GM21447 (cell line): ENCODE data around the gene RPS26.
"Not testable (repeated sequence)": the region's sequence is repeated elsewhere in the genome, so short reads cannot be mapped to it uniquely, and the experiment has no call there.

Experiments
- ATAC-seq: cut with Tn5 transposase; IDR thresholded peaks from one replicate; pipeline ENCODE4 v1.9.1; 2021; ENCODE audit not compliant: unreplicated experiment

RPS26 gene

GRCh38 chr12:56020423-56021184 lies 21.1 kb upstream of the RPS26 start, which contains the start of gene IKZF4:
TSS of gene IKZF4 (plus strand) at chr12:56021043. CDS start at chr12:56021494, 451 bp downstream.
- no peak for ATAC-seq

DNA sequence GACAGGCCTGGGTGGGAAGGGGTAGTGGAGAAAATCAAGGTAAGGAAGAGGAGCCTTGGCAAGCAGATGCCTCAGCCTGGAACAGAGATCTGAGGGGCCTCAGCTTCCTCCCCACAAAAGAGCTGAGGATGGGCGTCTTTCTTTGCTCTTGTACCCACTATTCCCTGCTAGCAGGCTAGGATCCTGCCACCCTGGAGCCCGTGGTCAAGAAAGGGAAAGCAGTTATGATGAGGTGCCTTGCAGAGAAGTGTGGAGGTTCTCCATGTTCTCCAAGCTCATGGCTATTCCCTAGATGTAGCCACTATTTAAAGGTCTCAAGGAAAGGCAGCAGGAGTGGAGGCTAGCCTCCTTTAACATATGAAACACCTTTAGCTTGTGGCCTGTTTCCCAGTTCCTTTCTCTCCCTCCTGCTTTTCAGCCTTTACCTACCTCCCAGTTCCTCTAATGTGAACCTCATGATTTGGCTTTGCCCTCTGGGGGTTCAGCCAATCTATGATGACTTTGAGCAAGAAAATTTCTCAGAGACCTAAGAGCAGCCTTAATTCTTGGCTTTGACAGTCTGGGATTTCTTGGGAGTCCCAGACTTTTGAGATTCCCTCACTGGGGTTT lies 19.7 kb upstream of the RPS26 start:
- ATAC-seq: no peak

GRCh38 chr12:56028511-56029165 lies 13.1 kb upstream of the RPS26 start:
- ATAC-seq: no peak

DNA sequence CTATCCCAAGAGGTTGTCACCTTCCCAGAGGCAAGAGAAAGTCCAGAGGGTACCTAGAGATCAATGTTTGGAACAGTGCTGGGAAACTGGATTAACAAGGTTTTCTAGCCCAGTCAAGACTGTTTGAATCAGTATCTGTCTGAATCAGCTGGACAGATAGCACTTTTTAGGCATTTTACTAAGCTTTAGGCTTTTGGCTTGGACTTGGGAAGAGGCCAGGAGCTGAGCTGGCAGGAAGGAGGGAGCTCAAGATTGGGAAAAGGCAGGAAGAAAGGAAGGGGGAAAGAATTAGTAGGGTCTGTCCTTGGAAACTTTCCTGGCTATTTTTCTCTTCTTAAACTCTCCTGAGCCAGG lies 12.6 kb upstream of the RPS26 start:
- ATAC-seq: no peak

- no peak for ATAC-seq
Observed at GRCh38 chr12:56029666-56030293, 11.9 kb upstream of the RPS26 start.

DNA sequence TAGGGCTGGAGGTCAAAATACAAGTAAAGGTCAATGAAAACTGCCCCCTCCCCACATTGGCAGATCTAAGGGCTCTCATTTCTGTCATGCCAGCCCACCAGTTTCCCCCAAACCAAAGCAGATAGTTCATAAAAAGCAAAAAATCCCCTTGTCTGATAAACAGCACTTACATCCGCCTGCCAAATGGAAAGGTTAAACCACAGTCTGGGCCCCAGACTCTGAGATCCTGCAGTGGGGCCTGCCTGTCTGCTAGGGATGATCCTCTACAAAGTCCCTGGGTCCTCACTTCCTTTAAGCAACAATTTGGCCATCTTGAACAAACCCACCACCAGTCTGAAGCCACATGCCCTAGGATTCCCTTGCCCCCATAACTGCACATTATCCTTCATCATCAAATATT lies 9.7 kb upstream of the RPS26 start:
- no peak for ATAC-seq

DNA sequence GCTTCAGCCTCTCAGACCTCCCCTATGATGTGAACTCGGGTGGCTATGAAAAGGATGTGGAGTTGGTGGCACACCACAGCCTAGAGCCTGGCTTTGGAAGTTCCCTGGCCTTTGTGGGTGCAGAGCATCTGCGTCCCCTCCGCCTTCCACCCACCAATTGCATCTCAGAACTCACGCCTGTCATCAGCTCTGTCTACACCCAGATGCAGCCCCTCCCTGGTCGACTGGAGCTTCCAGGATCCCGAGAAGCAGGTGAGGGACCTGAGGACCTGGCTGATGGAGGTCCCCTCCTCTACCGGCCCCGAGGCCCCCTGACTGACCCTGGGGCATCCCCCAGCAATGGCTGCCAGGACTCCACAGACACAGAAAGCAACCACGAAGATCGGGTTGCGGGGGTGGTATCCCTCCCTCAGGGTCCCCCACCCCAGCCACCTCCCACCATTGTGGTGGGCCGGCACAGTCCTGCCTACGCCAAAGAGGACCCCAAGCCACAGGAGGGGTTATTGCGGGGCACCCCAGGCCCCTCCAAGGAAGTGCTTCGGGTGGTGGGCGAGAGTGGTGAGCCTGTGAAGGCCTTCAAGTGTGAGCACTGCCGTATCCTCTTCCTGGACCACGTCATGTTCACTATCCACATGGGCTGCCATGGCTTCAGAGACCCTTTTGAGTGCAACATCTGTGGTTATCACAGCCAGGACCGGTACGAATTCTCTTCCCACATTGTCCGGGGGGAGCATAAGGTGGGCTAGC lies 7.0 kb upstream of the RPS26 start:
- no peak for ATAC-seq

- no peak for ATAC-seq
Observed at GRCh38 chr12:56037161-56037560, 4.6 kb upstream of the RPS26 start.

- no peak for ATAC-seq
Observed at GRCh38 chr12:56038022-56038655, 3.6 kb upstream of the RPS26 start.

DNA sequence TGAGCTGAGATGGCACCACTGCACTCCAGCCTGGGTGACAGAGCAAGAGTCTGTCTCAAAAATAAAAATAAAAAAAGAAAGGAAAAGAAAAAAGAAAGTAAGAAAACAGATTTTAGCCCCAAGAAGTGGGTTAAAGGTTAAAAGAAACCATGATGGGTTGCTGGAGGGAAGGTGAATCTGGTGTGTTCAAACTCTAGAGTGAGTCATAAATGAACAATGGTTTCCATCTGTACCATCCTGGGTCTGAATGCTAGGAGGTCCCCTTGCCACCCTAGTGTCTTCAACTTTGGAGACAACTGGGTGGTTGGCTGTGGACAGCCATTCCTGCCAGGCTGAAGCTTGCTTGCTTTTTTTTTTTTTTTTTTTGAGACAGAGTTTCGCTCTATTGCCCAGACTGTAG lies 1.6 kb upstream of the RPS26 start:
- no peak for ATAC-seq

DNA sequence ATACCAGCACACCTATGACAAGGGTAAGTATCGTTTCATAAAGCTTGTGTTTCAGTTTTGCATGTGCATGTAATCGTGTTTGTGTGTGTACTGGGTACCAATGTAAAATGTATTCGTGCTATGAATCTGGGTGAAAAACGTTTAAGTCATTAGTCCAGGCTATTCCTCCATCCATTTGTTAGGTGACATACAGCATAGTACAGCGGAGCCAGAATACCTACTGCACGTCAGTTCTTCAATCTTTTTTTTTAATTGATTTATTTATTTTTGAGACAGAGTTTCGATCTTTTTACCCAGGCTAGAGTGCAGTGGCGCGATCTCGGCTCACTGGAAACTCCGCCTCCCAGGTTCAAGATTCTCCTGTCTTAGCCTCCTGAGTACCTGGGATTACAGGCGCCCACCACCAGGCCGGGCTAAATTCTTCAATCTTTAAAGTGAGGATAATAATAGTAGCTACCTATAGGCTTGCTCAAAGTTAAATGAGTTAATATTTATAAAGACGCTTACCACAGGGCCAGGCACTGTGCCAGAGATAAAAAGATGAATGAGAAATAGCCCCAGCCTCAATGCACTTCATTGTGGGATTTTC lies 661 bp upstream of the RPS26 start:
- no peak for ATAC-seq

DNA sequence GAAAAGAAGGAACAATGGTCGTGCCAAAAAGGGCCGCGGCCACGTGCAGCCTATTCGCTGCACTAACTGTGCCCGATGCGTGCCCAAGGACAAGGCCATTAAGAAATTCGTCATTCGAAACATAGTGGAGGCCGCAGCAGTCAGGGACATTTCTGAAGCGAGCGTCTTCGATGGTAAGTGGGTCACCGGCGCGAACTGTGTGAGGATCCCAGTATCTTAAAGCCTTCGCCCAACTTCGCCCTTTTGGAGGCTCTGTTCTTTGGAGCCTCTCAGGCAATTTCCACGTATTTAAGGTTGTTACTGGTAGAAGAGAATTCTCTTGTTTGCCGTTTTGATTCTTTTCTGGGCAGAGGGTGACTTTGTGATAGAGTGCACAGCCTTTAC lies 704 bp downstream of the RPS26 start:
- not testable (repeated sequence) for ATAC-seq

DNA sequence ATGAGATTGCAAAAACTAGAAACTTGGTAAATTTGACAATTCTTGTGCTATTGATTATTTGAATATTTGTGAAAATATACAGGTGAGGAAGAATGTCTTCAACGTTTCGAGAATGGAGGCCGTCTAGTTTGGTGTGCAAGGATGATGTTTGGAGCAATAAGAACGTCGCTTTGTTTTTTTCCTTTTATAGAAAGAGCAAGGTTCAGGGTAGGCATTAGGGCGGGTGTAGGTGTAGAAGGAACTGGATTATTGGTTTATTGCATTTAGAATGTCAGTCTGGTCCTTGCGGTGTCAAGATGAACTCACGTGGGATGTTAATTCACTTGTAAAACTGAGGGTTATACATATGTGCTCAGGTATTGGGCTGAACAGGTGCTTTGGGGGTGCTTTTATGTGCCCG lies 1.1 kb downstream of the RPS26 start:
- no peak for ATAC-seq

- no peak for ATAC-seq
Observed at GRCh38 chr12:56046027-56046780, 4.5 kb downstream of the RPS26 start.

- ATAC-seq: no peak
Observed at GRCh38 chr12:56053407-56053893, 11.7 kb downstream of the RPS26 start.

GRCh38 chr12:56059964-56060363 lies 18.2 kb downstream of the RPS26 start:
- not testable (repeated sequence) for ATAC-seq

DNA sequence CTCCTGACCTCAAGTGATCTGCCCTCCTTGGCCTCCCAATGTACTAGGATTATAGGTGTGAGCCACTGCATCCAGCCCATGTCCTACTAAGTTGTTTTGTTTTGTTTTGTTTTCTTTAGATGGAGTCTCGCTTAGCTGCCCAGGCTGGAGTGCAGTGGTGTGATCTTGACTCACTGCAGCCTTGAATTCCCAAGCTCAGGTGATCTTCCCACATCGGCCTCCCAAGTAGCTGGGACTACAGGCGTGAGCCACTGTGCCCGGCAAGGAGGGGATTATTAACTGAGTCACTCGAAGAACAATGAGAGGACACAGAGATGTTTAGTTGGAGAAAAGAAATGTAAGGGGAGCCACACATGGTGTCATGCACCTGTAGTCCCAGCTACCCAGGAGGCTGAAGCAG lies 20.3 kb downstream of the RPS26 start:
- no peak for ATAC-seq

DNA sequence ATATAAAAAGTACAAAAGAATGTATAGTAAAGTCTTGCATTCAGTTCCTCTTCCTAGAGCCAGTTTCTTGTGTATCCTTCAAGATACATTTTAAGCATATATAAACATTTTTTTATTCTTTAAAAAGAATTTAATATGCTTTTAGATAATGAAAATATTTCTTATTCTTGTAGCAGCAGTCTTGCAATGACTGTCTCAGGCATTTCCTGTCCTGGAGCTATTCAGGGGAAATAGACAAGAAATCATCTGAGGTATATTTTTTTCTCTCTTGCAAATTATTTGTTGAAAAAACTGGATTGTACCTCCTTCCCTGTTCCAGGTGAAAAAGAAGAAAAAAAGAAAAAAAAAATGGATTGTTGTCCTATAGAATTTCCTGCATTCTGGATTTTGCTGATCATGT lies 21.3 kb downstream of the RPS26 start:
- ATAC-seq: no peak

- ATAC-seq: no peak
Observed at GRCh38 chr12:56071648-56072047, 29.9 kb downstream of the RPS26 start.
